Measurements from ENCODE around the gene EHBP1.
"Not testable (repeated sequence)": the region's sequence is repeated elsewhere in the genome, so short reads cannot be mapped to it uniquely, and the experiment has no call there.

Gene EHBP1

DNA sequence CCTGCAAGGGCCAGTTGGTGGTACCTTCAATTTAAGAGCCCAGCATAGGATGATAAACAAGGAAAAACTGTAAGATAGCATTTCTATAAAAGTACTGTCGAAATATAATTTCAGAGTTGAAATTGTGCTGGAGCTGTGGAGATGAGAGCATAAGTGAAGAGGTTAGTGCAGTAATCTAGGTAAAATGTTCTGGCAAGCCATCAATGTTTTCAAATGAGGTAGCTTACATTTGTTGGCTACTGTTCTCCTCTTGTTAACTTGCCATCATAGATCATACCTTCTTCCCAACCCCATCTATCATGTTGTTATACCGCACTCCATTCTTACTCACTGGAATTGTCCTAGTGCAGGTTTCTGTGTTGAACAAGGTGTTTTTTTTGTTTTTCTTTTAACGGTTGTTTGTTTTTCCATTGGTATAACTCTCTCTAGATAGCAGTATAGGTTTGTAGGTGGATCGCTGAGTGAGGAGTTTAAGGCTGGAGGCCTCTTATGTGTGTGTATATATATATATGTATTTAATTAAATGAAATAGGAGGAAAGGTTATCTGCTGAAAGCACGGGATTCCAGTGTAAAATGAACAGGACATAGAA is 40.5 kb downstream of the EHBP1 start:
- TF ChIP-seq, protein P1, sequence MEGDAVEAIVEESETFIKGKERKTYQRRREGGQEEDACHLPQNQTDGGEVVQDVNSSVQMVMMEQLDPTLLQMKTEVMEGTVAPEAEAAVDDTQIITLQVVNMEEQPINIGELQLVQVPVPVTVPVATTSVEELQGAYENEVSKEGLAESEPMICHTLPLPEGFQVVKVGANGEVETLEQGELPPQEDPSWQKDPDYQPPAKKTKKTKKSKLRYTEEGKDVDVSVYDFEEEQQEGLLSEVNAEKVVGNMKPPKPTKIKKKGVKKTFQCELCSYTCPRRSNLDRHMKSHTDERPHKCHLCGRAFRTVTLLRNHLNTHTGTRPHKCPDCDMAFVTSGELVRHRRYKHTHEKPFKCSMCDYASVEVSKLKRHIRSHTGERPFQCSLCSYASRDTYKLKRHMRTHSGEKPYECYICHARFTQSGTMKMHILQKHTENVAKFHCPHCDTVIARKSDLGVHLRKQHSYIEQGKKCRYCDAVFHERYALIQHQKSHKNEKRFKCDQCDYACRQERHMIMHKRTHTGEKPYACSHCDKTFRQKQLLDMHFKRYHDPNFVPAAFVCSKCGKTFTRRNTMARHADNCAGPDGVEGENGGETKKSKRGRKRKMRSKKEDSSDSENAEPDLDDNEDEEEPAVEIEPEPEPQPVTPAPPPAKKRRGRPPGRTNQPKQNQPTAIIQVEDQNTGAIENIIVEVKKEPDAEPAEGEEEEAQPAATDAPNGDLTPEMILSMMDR (IDR thresholded peaks at IDR 0.05; ENCODE audit: extremely low read depth, insufficient read depth, missing control alignments): no peak
- in situ Hi-C loops (cut with MboI; ENCODE audit: low pct_unique_long_range_greater_than_20kb, low sequenced_read_pairs, unreplicated experiment): no loop called here
- DNase-seq (ENCODE audit: low spot score): no peak

DNA sequence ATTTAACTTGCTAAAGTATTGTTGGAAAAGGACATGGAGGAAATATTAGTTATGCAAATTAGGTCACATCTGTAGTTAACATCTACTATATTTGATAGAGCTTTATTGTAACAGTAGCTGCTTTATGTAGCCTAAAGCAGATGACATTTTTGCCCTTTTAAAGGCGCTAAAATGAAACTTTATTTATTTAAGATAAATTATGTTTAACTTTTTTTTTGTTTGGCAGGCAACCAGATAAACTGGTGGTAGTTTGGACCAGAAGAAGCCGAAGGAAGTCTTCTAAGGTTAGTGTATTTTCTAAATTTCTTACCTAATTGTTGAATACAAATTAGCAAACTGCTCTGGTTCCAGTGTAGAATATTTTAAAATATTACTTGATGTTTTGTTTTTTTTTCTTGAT is 41.7 kb downstream of the EHBP1 start:
- in situ Hi-C loops (cut with MboI; ENCODE audit: low pct_unique_long_range_greater_than_20kb, low sequenced_read_pairs, unreplicated experiment): no loop called here
- TF ChIP-seq, protein P1 (IDR thresholded peaks at IDR 0.05; ENCODE audit: extremely low read depth, insufficient read depth, missing control alignments): no peak

DNA sequence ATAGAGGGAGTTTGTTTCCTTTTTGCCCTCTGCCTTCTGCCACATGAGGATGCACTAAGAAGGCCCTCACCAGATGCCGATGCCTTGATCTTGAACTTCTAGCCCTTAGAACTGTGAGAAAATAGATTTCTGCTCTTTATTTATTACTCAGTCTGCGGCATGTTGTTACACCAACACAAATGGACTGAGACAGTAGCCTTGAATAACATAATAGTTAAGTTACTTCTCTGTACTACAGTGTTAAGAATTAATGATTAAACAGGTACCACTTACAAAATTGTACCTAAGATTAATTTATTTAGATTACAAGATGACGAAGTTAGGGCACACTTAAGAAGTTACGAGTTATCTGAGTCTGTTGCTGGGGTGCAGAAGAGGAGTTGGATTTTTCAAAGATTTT is 42.4 kb downstream of the EHBP1 start:
- in situ Hi-C loops (cut with MboI; ENCODE audit: low pct_unique_long_range_greater_than_20kb, low sequenced_read_pairs, unreplicated experiment): no loop called here
- TF ChIP-seq, protein P1 (IDR thresholded peaks at IDR 0.05; ENCODE audit: extremely low read depth, insufficient read depth, missing control alignments): no peak
- no peak for DNase-seq (ENCODE audit: low spot score)

More for the DNA sequence above, 41.7 kb downstream of the EHBP1 start:
- DNase-seq (ENCODE audit: low spot score): no peak

DNA sequence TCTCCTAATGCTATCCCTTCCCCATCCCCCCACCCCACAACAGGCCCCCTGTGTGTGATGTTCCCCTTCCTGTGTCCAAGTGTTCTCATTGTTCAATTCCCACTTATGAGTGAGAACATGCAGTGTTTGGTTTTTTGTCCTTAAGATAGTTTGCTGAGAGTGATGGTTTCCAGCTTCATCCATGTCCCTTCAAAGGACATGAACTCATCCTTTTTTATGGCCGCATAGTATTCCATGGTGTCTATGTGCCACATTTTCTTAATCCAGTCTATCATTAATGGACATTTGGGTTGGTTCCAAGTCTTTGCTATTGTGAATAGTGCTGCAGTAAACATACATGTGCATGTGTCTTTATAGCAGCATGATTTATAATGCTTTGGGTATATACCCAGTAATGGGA is 43.6 kb downstream of the EHBP1 start:
- in situ Hi-C loops (cut with MboI; ENCODE audit: low pct_unique_long_range_greater_than_20kb, low sequenced_read_pairs, unreplicated experiment); DNase-seq (ENCODE audit: low spot score): not testable (repeated sequence)

DNA sequence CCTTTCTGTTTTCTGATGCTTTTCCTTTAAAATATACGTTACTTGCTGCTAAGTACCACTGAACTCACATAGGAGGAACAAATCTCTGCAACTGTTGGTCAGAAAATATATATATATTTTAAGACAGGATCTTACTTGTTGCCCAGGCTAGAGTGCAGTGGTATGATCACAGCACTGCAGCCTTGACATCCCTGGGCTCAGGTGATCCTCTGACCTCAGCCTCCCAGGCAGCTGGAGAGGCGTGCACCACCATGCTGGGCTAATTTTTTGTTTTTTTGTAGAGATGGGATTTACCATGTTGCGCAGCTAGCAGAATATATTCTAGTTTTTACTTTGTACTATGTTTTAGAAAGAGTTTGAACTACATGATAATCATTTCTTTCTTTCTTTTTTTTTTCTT is 51.5 kb downstream of the EHBP1 start:
- DNase-seq (ENCODE audit: low spot score): no peak
- in situ Hi-C loops (cut with MboI; ENCODE audit: low pct_unique_long_range_greater_than_20kb, low sequenced_read_pairs, unreplicated experiment): loop anchor here (25.0 kb wide), 1 partner anchor 845 kb away; the partner anchor contains the start of gene COMMD1
- TF ChIP-seq, protein P1 (IDR thresholded peaks at IDR 0.05; ENCODE audit: extremely low read depth, insufficient read depth, missing control alignments): no peak

DNA sequence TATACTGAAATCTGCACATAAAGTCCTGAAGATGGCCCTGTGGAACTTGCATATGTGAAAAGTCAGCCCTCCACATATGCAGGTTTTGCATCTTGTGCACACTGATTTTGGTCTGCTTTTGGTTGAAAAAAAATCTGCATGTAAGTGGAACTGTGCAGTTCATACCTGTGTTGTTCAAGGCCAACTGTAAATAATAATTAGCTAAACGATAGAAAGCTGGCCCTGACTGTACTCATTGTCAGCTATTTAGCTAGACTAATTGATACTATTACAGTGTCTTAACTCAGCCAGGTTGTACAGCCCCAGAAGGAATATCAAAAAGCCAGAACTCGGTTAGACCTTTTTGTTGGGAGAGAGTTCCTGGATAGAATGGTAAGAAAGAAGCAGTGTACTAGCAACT is 54.5 kb downstream of the EHBP1 start:
- no peak for DNase-seq (ENCODE audit: low spot score)
- TF ChIP-seq, protein P1 (IDR thresholded peaks at IDR 0.05; ENCODE audit: extremely low read depth, insufficient read depth, missing control alignments): no peak
- in situ Hi-C loops (cut with MboI; ENCODE audit: low pct_unique_long_range_greater_than_20kb, low sequenced_read_pairs, unreplicated experiment): loop anchor here (25.0 kb wide), 1 partner anchor 848 kb away; the partner anchor contains the start of gene COMMD1

DNA sequence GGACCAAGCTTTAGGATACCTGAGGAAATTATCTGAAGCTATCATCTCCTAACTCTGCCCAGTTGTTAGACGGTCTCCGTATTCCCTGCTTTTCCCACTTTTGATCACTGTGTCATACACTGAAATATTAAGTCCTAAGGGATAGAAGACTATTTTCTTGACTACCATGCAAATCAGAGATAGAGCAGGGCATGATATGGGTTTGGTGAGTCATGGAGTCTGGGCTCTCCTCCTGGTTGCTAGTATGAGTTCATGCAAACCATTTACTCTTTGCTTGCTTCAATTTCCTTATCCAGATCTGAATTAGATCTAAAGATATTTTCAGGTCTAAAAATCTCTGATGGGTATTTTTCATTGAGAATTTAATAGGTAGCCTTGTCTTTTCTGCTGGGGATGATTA is 55.0 kb downstream of the EHBP1 start:
- TF ChIP-seq, protein P1 (IDR thresholded peaks at IDR 0.05; ENCODE audit: extremely low read depth, insufficient read depth, missing control alignments): no peak
- in situ Hi-C loops (cut with MboI; ENCODE audit: low pct_unique_long_range_greater_than_20kb, low sequenced_read_pairs, unreplicated experiment): loop anchor here (25.0 kb wide), 1 partner anchor 848 kb away; the partner anchor contains the start of gene COMMD1
- no peak for DNase-seq (ENCODE audit: low spot score)

Data from GM13977 (cell line).